CD14-positive monocyte (primary cell): ENCODE data around the gene ARF6. TPM values are rescaled to one million over a fixed set of nuclear protein-coding genes. Genes with fewer than 3 reads are reported as not detected.

Experiments used
- DNase-seq, 3 donors: peaks; one replicate each; pipeline ENCODE4 v3.0.0-alpha.2; 2011 to 2022
- H2AFZ ChIP-seq: 2 replicates; pipeline ENCODE4 v1.6.0; 2012; ENCODE audit warnings: mild to moderate bottlenecking, low read depth, low read length, inconsistent platforms; ENCODE audit not compliant: insufficient read depth, poor library complexity, severe bottlenecking
- H3K27ac ChIP-seq, 2 donors: 1 replicate in 1 of 2; 2 replicates in 1 of 2; pipeline ENCODE4 v1.5.1; 2012 to 2013; ENCODE audit warnings: low read length in 2 of 2, control low read depth in 1 of 2, inconsistent platforms in 1 of 2, low read depth in 1 of 2, mild to moderate bottlenecking in 1 of 2
- H3K27me3 ChIP-seq, 2 donors: one replicate each; pipeline versions ENCODE4 v1.6.0 to v1.6.1; 2011 to 2013; ENCODE audit warnings: low read length in 2 of 2; ENCODE audit not compliant: control insufficient read depth in 2 of 2, insufficient read depth in 2 of 2
- H3K36me3 ChIP-seq, 2 donors: replicated peaks in 1 of 2; 1 replicate in 1 of 2; 2 replicates in 1 of 2; pipeline versions ENCODE4 v1.5.1 to v1.6.1; 2012 to 2013; ENCODE audit warnings: low read length in 2 of 2, control low read depth in 1 of 2, inconsistent platforms in 1 of 2, mild to moderate bottlenecking in 1 of 2; ENCODE audit not compliant: insufficient read depth in 2 of 2, control insufficient read depth in 1 of 2
- H3K4me1 ChIP-seq, 2 donors: 1 replicate in 1 of 2; 2 replicates in 1 of 2; pipeline versions ENCODE4 v1.5.1 to v1.6.1; 2012 to 2013; ENCODE audit warnings: low read length in 2 of 2, control low read depth in 1 of 2, inconsistent platforms in 1 of 2, mild to moderate bottlenecking in 1 of 2, moderate library complexity in 1 of 2; ENCODE audit not compliant: insufficient read depth in 2 of 2, control insufficient read depth in 1 of 2
- H3K4me2 ChIP-seq: replicated peaks from 2 replicates; pipeline ENCODE3; 2012; ENCODE audit warnings: low read length, moderate library complexity, mild to moderate bottlenecking; ENCODE audit not compliant: poor library complexity, severe bottlenecking; ENCODE audit errors: extremely low read depth
- H3K4me3 ChIP-seq, 3 experiments: fragments of 200-600 bp in 1 of 3; sonication (generic) in 1 of 3; replicated peaks in 1 of 3; 1 replicate in 2 of 3; 2 replicates in 1 of 3; pipeline ENCODE4 v1.5.1; 2011 to 2013; ENCODE audit warnings: low read length in 3 of 3, mild to moderate bottlenecking in 3 of 3, control low read depth in 2 of 3, low read depth in 2 of 3, inconsistent platforms in 1 of 3, moderate library complexity in 1 of 3
- H3K79me2 ChIP-seq: 2 replicates; pipeline ENCODE4 v1.6.0; 2012; ENCODE audit warnings: mild to moderate bottlenecking, control low read depth, inconsistent platforms, low read length, moderate library complexity; ENCODE audit not compliant: insufficient read depth
- H3K9ac ChIP-seq: 2 replicates; pipeline ENCODE4 v1.6.0; 2017; ENCODE audit warnings: low read length, mild to moderate bottlenecking; ENCODE audit not compliant: insufficient read depth, poor library complexity, severe bottlenecking
- H3K9me3 ChIP-seq, 2 donors: replicated peaks in 1 of 2; 1 replicate in 1 of 2; 2 replicates in 1 of 2; pipeline versions ENCODE4 v1.5.1 to v1.6.1; 2012 to 2013; ENCODE audit warnings: low read length in 2 of 2, control low read depth in 1 of 2; ENCODE audit not compliant: control insufficient read depth in 1 of 2, insufficient read depth in 1 of 2
- H4K20me1 ChIP-seq: 2 replicates; pipeline ENCODE4 v1.6.0; 2012; ENCODE audit warnings: mild to moderate bottlenecking, low read length, control low read depth, moderate library complexity; ENCODE audit not compliant: insufficient read depth
- H3K27ac Mint-ChIP-seq, 7 donors: one replicate each; pipeline ENCODE4 v1.8.0; 2020; ENCODE audit warnings: mild to moderate bottlenecking in 7 of 7, mixed read lengths in 7 of 7, moderate library complexity in 6 of 7, inconsistent platforms in 2 of 7
- H3K27me3 Mint-ChIP-seq, 3 donors: one replicate each; pipeline ENCODE4 v1.8.0; 2021 to 2022; ENCODE audit warnings: low read depth in 3 of 3, mild to moderate bottlenecking in 3 of 3, mixed read lengths in 3 of 3, moderate library complexity in 3 of 3, inconsistent platforms in 1 of 3
- H3K36me3 Mint-ChIP-seq, 2 donors: one replicate each; pipeline ENCODE4 v1.8.0; 2020; ENCODE audit warnings: mixed read lengths in 2 of 2, inconsistent platforms in 1 of 2, mild to moderate bottlenecking in 1 of 2
- H3K4me1 Mint-ChIP-seq: one replicate; pipeline ENCODE4 v1.8.0; 2020; ENCODE audit warnings: mild to moderate bottlenecking, mixed read lengths
- H3K4me3 Mint-ChIP-seq, 2 donors: one replicate each; pipeline ENCODE4 v1.8.0; 2020; ENCODE audit warnings: mild to moderate bottlenecking in 2 of 2, mixed read lengths in 2 of 2, moderate library complexity in 1 of 2
- H3K9me3 Mint-ChIP-seq, 7 donors: one replicate each; pipeline ENCODE4 v1.8.0; 2020 to 2022; ENCODE audit warnings: mixed read lengths in 7 of 7, mild to moderate bottlenecking in 6 of 7, moderate library complexity in 6 of 7, inconsistent platforms in 2 of 7
- WGBS: methylation state at CpG from one replicate; pipeline ENCODE4 v1.1.5; 2013; ENCODE audit warnings: missing lambda C conversion rate; ENCODE audit not compliant: insufficient coverage; 5-methylcytosine and 5-hydroxymethylcytosine counted together
- intact Hi-C, 2 donors: fragments of 100-400 bp; cut with micrococcal nuclease; formaldehyde crosslinking; loops; one replicate each; pipeline versions ENCODE4 v1.15.0 to v1.15.1; 2023
- polyA plus RNA-seq, 3 donors: library from polyadenylated mRNA; depleted of rRNA in 1 of 3; unstranded in 2 of 3; stranded (reverse) in 1 of 3; fragments of 300-500 nt in 2 of 3; fragments of >200 nt in 1 of 3; fragmentation: Illumina TruSeq in 2 of 3; gene quantifications; 1 replicate in 2 of 3; 2 replicates in 1 of 3; pipeline ENCODE4 v1.2.3, GENCODE V29; 2012 to 2021
- TF ChIP-seq, protein P1 (sequence below): fragments of 200-600 bp; IDR thresholded peaks from one replicate; pipeline ENCODE4 v1.8.0; 2022; ENCODE audit warnings: antibody characterized with exemption, mild to moderate bottlenecking

Gene ARF6
- polyA plus RNA-seq, 3 donors, result 76.4 to 136 (median 120) TPM

DNA sequence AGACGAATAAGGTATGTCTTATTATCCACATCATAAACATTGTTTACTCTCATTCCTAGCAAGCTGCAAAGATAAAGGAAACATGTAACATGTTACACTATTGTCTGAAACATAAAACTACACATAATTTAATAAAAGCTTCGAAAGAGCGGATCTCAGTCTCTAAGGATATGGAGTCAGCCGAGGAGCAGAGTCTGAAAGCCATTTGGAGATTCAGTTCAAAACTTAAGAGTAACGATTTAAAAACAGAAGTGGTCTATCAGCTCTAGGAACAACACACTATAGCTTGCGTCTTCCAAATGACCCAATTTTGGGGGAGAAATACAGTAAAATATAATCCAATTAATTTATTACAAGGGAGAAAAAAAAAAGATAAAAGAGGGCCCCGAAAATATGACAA lies 41.1 kb upstream of the ARF6 start:
- peak overlapping the region; percentile 95 for H2AFZ ChIP-seq
- peaks cover 28 to 37% of the 10 kb centered on the region in 2 donors for H3K36me3 ChIP-seq
- no peaks in the 10 kb centered on the region for H3K9me3 ChIP-seq
- TF ChIP-seq, protein P1, sequence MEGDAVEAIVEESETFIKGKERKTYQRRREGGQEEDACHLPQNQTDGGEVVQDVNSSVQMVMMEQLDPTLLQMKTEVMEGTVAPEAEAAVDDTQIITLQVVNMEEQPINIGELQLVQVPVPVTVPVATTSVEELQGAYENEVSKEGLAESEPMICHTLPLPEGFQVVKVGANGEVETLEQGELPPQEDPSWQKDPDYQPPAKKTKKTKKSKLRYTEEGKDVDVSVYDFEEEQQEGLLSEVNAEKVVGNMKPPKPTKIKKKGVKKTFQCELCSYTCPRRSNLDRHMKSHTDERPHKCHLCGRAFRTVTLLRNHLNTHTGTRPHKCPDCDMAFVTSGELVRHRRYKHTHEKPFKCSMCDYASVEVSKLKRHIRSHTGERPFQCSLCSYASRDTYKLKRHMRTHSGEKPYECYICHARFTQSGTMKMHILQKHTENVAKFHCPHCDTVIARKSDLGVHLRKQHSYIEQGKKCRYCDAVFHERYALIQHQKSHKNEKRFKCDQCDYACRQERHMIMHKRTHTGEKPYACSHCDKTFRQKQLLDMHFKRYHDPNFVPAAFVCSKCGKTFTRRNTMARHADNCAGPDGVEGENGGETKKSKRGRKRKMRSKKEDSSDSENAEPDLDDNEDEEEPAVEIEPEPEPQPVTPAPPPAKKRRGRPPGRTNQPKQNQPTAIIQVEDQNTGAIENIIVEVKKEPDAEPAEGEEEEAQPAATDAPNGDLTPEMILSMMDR, result no peak
- WGBS, result no CpG with 5 or more reads among the region's 7 CpGs
- Mint-ChIP-seq H3K4me1 (peaks cover 28% of the 10 kb centered on the region), H3K27me3 (no peaks in the 10 kb centered on the region), H3K4me3 (peak overlapping the region; percentile 94 to 98), H3K36me3 (peaks cover 22 to 35% of the 10 kb centered on the region in 2 donors), H3K27ac (peak overlapping the region; percentile 91 to 99 (median 98)), H3K9me3 (peaks cover 0 to 6% (median 0%) of the 10 kb centered on the region in 7 donors)
- peak overlapping the region; percentile 72 to 96 (median 89) for H3K4me3 ChIP-seq
- no peak for DNase-seq
- H3K79me2 ChIP-seq, result peaks cover 50% of the 10 kb centered on the region
- H3K9ac ChIP-seq, result peak overlapping the region; percentile 97
- H4K20me1 ChIP-seq, result peaks cover 7% of the 10 kb centered on the region
- H3K4me1 ChIP-seq, result peaks cover 10 to 23% of the 10 kb centered on the region in 2 donors
- no peaks in the 10 kb centered on the region for H3K27me3 ChIP-seq
- intact Hi-C loops, result no loop called here
- H3K4me2 ChIP-seq, result peak overlapping the region; percentile 86
- peak overlapping the region; percentile 77 to 98 for H3K27ac ChIP-seq

DNA sequence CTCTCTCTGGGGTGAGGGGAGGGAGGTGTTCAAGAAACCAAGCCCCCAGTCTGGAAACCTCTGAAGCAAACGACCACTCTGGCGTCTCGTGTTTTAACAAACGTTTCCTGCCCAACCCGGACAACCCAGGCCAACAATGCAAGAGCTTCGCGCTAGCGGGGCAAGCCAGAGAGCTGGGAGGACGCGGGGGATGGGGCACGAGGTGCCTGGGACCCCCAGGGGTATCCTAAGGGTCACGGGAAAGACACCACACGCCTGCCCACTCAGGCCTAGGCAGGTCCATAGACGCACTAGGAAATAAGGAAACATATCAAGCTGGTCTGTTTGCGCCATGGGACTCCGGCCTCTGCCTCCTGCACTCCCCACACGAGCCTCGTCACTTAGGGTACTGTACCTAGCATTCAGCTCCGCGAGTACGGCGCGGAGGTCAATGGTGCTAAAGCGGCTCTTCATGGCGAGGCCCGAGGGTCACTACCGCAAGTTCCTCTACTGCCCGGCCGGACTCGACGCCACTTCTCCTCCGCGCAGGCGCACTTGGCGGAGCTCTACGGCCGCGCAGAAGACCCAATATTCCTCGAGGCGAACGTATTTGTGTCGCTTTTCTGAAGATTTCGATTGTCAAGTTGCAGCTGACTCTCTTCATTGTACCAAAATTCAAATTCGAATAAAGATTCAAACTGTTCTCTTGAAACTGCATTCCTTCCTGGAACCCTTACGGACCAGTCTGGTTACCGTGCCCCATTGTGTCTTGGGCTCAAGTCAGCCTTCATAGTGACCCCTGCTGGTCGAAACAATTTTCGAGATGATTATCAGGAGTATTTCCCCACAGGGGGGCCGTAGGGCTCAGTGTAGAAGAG lies 40.4 kb upstream of the ARF6 start, which contains the start of gene NEMF:
Gene NEMF (minus strand): TSS at position 488 of the 857 bp plus-strand sequence. CDS start 35 bp downstream, at position 453.
- WGBS, result under 1% methylated on average over 40 of the region's 49 CpGs
- H3K27ac ChIP-seq, result peak within 1 kb of the TSS; percentile 77 to 98
- H3K4me3 ChIP-seq, result peak within 1 kb of the TSS; percentile 72 to 96 (median 89)
- peak within 1 kb of the TSS; percentile 91 to 99 (median 98) for H3K27ac Mint-ChIP-seq
- peak within 1 kb of the TSS; percentile 95 for H2AFZ ChIP-seq
- no peaks in the 10 kb centered on the region for H3K27me3 Mint-ChIP-seq
- intact Hi-C loops, result no loop called here
- H3K36me3 Mint-ChIP-seq, result peaks cover 19 to 30% of the 10 kb centered on the region in 2 donors
- TF ChIP-seq, protein P1, result peak; percentile 82
- H3K36me3 ChIP-seq, result peaks cover 28 to 33% of the 10 kb centered on the region in 2 donors
- peaks cover 0 to 6% (median 0%) of the 10 kb centered on the region in 7 donors for H3K9me3 Mint-ChIP-seq
- H3K4me3 Mint-ChIP-seq, result peak within 1 kb of the TSS; percentile 94 to 98
- DNase-seq, result peak; percentile 87 to 90 (median 89)
- peaks cover 50% of the 10 kb centered on the region for H3K79me2 ChIP-seq
- H3K4me1 Mint-ChIP-seq, result peaks cover 33% of the 10 kb centered on the region
- H3K27me3 ChIP-seq, result no peaks in the 10 kb centered on the region
- H3K9ac ChIP-seq, result peak within 1 kb of the TSS; percentile 97
- H3K4me1 ChIP-seq, result peaks cover 17 to 28% of the 10 kb centered on the region in 2 donors
- H4K20me1 ChIP-seq, result peaks cover 7% of the 10 kb centered on the region
- H3K4me2 ChIP-seq, result peak within 1 kb of the TSS; percentile 86
- H3K9me3 ChIP-seq, result no peaks in the 10 kb centered on the region
